Osteoblast (primary cell): ENCODE results near the gene ACTRT1. TPM values are rescaled to one million over a fixed set of nuclear protein-coding genes. Genes with fewer than 3 reads are reported as not detected.

Experiments
- DNase-seq: peaks from one replicate; pipeline ENCODE4 v3.0.0; 2011; ENCODE audit warnings: low spot score, mixed read lengths; ENCODE audit not compliant: insufficient read length; ENCODE audit errors: missing footprints
- H2AFZ ChIP-seq: 2 replicates; pipeline ENCODE4 v1.6.0; 2011; ENCODE audit warnings: mild to moderate bottlenecking, low read length
- H3K27ac ChIP-seq: 2 replicates; pipeline ENCODE4 v1.5.1; 2011; ENCODE audit warnings: mild to moderate bottlenecking, low read depth, low read length, moderate library complexity
- H3K27me3 ChIP-seq: 2 replicates; pipeline ENCODE4 v1.6.0; 2012; ENCODE audit warnings: mild to moderate bottlenecking, control low read depth, inconsistent platforms, low read length, moderate library complexity; ENCODE audit not compliant: insufficient read depth
- H3K36me3 ChIP-seq: 2 replicates; pipeline ENCODE4 v1.5.1; 2011; ENCODE audit warnings: mild to moderate bottlenecking, low read length, control low read depth, moderate library complexity; ENCODE audit not compliant: insufficient read depth
- H3K4me1 ChIP-seq: 2 replicates; pipeline ENCODE4 v1.5.1; 2011; ENCODE audit warnings: mild to moderate bottlenecking, low read length, control low read depth, moderate library complexity; ENCODE audit not compliant: insufficient read depth
- H3K4me2 ChIP-seq: 2 replicates; pipeline ENCODE4 v1.6.0; 2011; ENCODE audit warnings: mild to moderate bottlenecking, low read length; ENCODE audit not compliant: insufficient read depth
- H3K4me3 ChIP-seq: fragments of 200-600 bp; sonication (generic); 3 replicates; pipeline ENCODE4 v1.5.1; 2012; ENCODE audit warnings: mild to moderate bottlenecking, low read length, inconsistent platforms; ENCODE audit not compliant: insufficient read depth
- H3K79me2 ChIP-seq: 2 replicates; pipeline ENCODE4 v1.6.0; 2012; ENCODE audit warnings: mild to moderate bottlenecking, low read length, control low read depth, inconsistent platforms; ENCODE audit not compliant: insufficient read depth
- H3K9me3 ChIP-seq: 2 replicates; pipeline ENCODE4 v1.5.1; 2011; ENCODE audit warnings: low read depth, low read length, control low read depth
- H4K20me1 ChIP-seq: 2 replicates; pipeline ENCODE4 v1.6.0; 2012; ENCODE audit warnings: mild to moderate bottlenecking, low read length, control low read depth; ENCODE audit not compliant: insufficient read depth
- total RNA-seq: library from RNA; depleted of rRNA; stranded (reverse); fragments of >200 nt; gene quantifications from 2 replicates; pipeline ENCODE4 v1.2.3, GENCODE V29; 2012
- TF ChIP-seq, protein P1 (sequence below): IDR thresholded peaks from 2 replicates; pipeline ENCODE4 v1.5.1; 2011; ENCODE audit warnings: mild to moderate bottlenecking, low read depth, low read length, moderate library complexity; ENCODE audit errors: extremely low read depth

Gene ACTRT1
- total RNA-seq, result not detected in 2 replicates

DNA sequence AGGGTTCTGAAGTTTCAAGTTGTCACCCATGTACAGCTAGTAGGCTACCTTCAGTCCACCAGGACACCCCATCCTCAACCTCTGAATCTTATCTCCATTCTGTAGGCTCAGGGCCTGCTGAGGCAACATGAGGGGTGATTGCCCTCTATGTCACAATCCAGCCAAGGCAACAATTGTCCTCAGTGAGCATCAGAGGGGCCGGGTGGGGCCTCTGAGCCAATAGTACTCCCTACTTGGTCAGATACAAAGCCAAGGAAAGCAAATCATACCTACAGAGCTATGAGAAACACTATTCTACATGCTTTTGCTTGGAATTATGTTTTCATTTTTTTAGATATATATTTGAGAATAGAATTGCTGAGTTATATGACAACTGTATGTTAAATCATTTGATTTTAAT, at the start of gene ACTRT1:
ACTRT1 (minus strand) TSS at position 101 of the 400 bp plus-strand sequence. CDS start 197 bp downstream, outside the sequence.
- Histone ChIP-seq H3K4me2 (no peak within 1 kb of the TSS), H3K27me3 (no peaks in the 10 kb centered on the region), H4K20me1 (no peaks in the 10 kb centered on the region), H3K79me2 (no peaks in the 10 kb centered on the region), H3K4me3 (no peak within 1 kb of the TSS), H3K9me3 (no peaks in the 10 kb centered on the region), H2AFZ (no peak within 1 kb of the TSS), H3K4me1 (no peaks in the 10 kb centered on the region), H3K36me3 (no peaks in the 10 kb centered on the region), H3K27ac (no peak within 1 kb of the TSS)
- TF ChIP-seq, protein P1, sequence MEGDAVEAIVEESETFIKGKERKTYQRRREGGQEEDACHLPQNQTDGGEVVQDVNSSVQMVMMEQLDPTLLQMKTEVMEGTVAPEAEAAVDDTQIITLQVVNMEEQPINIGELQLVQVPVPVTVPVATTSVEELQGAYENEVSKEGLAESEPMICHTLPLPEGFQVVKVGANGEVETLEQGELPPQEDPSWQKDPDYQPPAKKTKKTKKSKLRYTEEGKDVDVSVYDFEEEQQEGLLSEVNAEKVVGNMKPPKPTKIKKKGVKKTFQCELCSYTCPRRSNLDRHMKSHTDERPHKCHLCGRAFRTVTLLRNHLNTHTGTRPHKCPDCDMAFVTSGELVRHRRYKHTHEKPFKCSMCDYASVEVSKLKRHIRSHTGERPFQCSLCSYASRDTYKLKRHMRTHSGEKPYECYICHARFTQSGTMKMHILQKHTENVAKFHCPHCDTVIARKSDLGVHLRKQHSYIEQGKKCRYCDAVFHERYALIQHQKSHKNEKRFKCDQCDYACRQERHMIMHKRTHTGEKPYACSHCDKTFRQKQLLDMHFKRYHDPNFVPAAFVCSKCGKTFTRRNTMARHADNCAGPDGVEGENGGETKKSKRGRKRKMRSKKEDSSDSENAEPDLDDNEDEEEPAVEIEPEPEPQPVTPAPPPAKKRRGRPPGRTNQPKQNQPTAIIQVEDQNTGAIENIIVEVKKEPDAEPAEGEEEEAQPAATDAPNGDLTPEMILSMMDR, result no peak
- DNase-seq, result no peak

DNA sequence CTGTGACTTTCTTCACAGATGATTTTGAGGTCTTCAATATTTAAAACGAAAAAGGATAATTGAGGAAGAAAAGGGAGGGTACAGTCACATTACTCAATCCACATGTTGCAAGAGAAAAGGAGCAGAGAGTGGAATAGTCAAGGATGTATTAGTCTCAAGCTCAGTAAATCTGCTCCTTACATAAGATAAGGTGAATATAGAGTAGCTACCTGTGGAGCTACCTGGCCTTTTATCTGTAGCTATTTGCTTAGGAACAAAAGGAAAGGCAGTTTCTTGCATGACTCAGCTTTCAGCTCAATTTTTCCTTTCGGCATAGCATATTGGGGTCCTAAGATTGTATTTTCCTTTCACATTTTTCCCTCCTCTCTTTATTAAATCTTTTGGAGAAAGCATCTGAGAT, 26.3 kb upstream of the ACTRT1 start:
- Histone ChIP-seq H3K4me1 (no peaks in the 10 kb centered on the region), H4K20me1 (no peaks in the 10 kb centered on the region), H2AFZ (no peak overlapping the region), H3K9me3 (no peaks in the 10 kb centered on the region), H3K27ac (no peak overlapping the region), H3K27me3 (no peaks in the 10 kb centered on the region), H3K36me3 (no peaks in the 10 kb centered on the region), H3K4me2 (no peak overlapping the region), H3K4me3 (no peak overlapping the region), H3K79me2 (no peaks in the 10 kb centered on the region)
- no peak for DNase-seq
- TF ChIP-seq, protein P1, result no peak

DNA sequence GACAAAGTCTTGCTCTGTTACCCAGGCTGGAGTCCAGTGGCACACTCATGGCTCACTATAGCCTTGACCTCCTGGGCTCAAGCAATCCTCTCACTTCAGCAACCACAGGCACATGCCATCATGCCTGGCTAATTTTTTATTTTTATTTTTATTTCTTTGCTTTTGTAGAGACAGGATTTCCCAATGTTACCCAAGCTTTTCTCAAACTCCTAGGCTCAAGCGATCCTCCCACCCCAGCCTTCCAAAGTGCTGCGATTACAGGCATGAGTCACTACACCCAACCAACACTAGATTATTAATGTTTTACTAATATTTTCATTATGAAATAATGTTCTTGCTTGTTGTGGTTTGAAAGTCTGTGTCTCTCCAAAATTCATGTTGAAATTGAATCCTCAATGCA, 5.2 kb upstream of the ACTRT1 start:
- no peaks in the 10 kb centered on the region for H3K36me3 ChIP-seq
- DNase-seq, result no peak
- H3K4me2 ChIP-seq, result no peak overlapping the region
- H3K27ac ChIP-seq, result no peak overlapping the region
- no peak overlapping the region for H2AFZ ChIP-seq
- H3K27me3 ChIP-seq, result no peaks in the 10 kb centered on the region
- H4K20me1 ChIP-seq, result no peaks in the 10 kb centered on the region
- no peaks in the 10 kb centered on the region for H3K79me2 ChIP-seq
- no peak overlapping the region for H3K4me3 ChIP-seq
- H3K4me1 ChIP-seq, result no peaks in the 10 kb centered on the region
- TF ChIP-seq, protein P1, result no peak
- H3K9me3 ChIP-seq, result no peaks in the 10 kb centered on the region

DNA sequence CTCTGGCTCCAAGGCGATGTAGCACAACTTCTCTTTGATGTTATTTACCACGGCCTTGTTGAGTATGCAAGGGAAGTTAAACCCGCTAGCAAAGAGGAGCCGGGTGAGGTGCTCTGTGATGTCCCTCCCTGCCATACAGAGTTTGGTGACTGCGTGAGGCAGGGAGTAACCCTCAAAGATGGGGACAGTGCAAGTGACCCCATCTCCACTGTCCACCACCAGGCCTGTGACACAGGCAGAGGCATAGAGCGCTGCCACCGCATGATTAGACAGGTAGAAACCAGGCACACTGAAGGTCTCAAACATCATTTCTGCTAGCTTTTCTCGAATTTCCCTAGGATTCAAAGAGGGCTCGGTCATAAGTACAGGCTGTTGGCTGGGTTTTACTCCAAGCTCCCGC, 677 bp downstream of the ACTRT1 start:
- Histone ChIP-seq H3K4me2 (no peak overlapping the region), H3K27ac (no peak overlapping the region), H3K79me2 (no peaks in the 10 kb centered on the region), H2AFZ (no peak overlapping the region), H3K4me1 (no peaks in the 10 kb centered on the region), H3K27me3 (no peaks in the 10 kb centered on the region), H3K9me3 (no peaks in the 10 kb centered on the region), H3K36me3 (no peaks in the 10 kb centered on the region), H3K4me3 (no peak overlapping the region), H4K20me1 (no peaks in the 10 kb centered on the region)
- TF ChIP-seq, protein P1, result no peak
- no peak for DNase-seq
